K562 (cell line): ENCODE data around the gene EHD2. TPM values are rescaled to one million over a fixed set of nuclear protein-coding genes. Genes with fewer than 3 reads are reported as not detected.

Experiments used
- CHD1 ChIP-seq: fragments of 200-600 bp; sonication (generic); IDR thresholded peaks from one replicate; pipeline ENCODE4 v1.6.1; 2012; ENCODE audit warnings: mild to moderate bottlenecking, moderate library complexity, low read length, inconsistent platforms
- ELF2 ChIP-seq: fragments of 250-450 bp; sonication (Bioruptor Pico); IDR thresholded peaks from 2 replicates; pipeline ENCODE4 v1.5.0; 2021; ENCODE audit warnings: mild to moderate bottlenecking
- FIP1L1 ChIP-seq: fragments of 200-400 bp; formaldehyde crosslinking; IDR thresholded peaks from 2 replicates; pipeline ENCODE4 v1.6.1; 2018; ENCODE audit warnings: mild to moderate bottlenecking, low read depth, low read length; ENCODE audit not compliant: poor library complexity, severe bottlenecking
- HNRNPH1 ChIP-seq: fragments of 200-400 bp; formaldehyde crosslinking; optimal IDR thresholded peaks from 2 replicates; pipeline ENCODE3; 2017; ENCODE audit warnings: low read depth, mild to moderate bottlenecking, low read length, moderate library complexity
- HNRNPK ChIP-seq: fragments of 200-400 bp; formaldehyde crosslinking; IDR thresholded peaks from one replicate; pipeline ENCODE4 v1.6.1; 2018; ENCODE audit warnings: mild to moderate bottlenecking, low read depth, low read length; ENCODE audit not compliant: poor library complexity, severe bottlenecking
- KDM5B ChIP-seq: fragments of 200-600 bp; sonication (generic); IDR thresholded peaks from 2 replicates; pipeline ENCODE4 v1.6.1; 2012; ENCODE audit warnings: low read depth, mild to moderate bottlenecking, moderate library complexity, low read length, control low read depth, inconsistent platforms; ENCODE audit not compliant: insufficient replicate concordance
- MEIS2 ChIP-seq: fragments of 450-650 bp; IDR thresholded peaks from 2 replicates; pipeline ENCODE4 v1.6.1; 2014; ENCODE audit warnings: mild to moderate bottlenecking; ENCODE audit not compliant: partially characterized antibody
- PHB ChIP-seq: fragments of 250-450 bp; sonication (Bioruptor Pico); IDR thresholded peaks from 2 replicates; pipeline ENCODE4 v1.5.0; 2021
- polyA plus RNA-seq, 8 experiments: library from polyadenylated mRNA; depleted of rRNA in 4 of 8; stranded (reverse) in 5 of 8; unstranded in 3 of 8; fragments of >200 nt; fragmentation: Nextera tagmentation in 2 of 8; fragmentation: Illumina TruSeq in 1 of 8; extraction: Ambion mirVana in 2 of 8; extraction: Trizol in 1 of 8; gene quantifications; 2 replicates each; pipeline versions ENCODE4 v1.2.1 to v1.2.3, GENCODE V29; 2011 to 2014; ENCODE audit warnings: inconsistent platforms in 1 of 8, missing spikeins in 1 of 8
- total RNA-seq, 7 experiments: library from RNA; depleted of rRNA in 6 of 7; stranded (reverse); fragments of >200 nt in 6 of 7; fragmentation: Illumina TruSeq in 2 of 7; extraction: Trizol in 2 of 7; gene quantifications; 2 replicates each; pipeline versions ENCODE4 v1.2.1 to v1.2.3, GENCODE V29; 2011 to 2021; ENCODE audit warnings: low replicate concordance in 1 of 7
- TF ChIP-seq, protein P1 (sequence below), 2 experiments: IDR thresholded peaks in 1 of 2; conservative IDR thresholded peaks in 1 of 2; 2 replicates each; pipeline ENCODE4 v1.6.1; 2016; ENCODE audit warnings: low read depth in 2 of 2, mild to moderate bottlenecking in 1 of 2, missing compliant biosample characterization in 1 of 2, missing genetic modification characterization in 1 of 2, moderate library complexity in 1 of 2
- TF ChIP-seq, protein P2 (sequence below), 2 experiments: fragments of 450-650 bp; formaldehyde crosslinking in 1 of 2; IDR thresholded peaks; 2 replicates each; pipeline versions ENCODE4 v1.4.0 to v1.6.1; 2014 to 2020; ENCODE audit warnings: mild to moderate bottlenecking in 2 of 2, borderline replicate concordance in 1 of 2, low read depth in 1 of 2
- TF ChIP-seq, protein P3 (sequence below): fragments of 250-450 bp; sonication (Bioruptor Pico); IDR thresholded peaks from 2 replicates; pipeline ENCODE4 v1.4.0; 2020; ENCODE audit warnings: mild to moderate bottlenecking, moderate library complexity, borderline replicate concordance

EHD2 gene
- total and polyA plus RNA-seq, 9 of the 15 experiments (the other 6 are each of a cell fraction or from before 2014, with no cell fraction given): 1.7 to 32.2 (median 3.0) TPM

DNA sequence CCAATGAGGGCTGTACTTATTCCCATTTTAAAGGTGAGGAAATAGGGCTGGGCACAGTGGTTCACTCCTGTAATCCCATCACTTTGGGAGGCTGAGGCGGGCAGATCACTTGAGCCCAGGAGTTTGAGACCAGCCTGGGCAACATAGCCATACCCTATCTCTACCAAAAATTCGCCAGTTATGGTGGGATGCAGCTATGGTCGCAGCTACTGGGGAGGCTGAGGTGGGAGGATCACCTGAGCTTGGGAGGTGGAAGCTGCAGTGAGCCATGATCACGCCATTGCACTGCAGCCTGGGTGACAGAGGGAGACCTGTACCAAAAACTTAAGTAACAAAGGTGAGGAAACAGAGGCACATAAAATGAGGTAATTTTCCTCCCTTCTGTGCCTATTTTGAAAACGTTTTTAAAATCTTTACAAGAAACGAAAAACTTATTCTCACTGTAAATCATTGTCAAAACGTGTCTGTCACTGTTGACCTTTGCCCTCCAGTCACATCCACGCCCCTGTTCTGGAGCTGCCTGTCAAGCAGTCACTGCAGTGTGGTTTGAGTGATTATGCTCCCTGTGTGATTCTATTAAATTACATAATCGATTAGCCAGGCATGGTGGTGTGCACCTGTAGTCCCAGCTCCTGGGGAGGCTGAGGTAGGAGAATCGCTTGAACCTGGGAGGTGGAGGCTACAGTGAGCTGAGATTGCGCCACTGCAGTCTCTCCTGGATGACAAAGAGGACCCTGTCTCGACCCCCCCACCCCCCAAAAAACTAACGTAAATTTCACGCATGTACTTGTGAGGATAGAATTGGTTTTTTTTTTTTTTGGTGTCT lies 44.6 kb downstream of the EHD2 start (continued):
- TF ChIP-seq, protein P1, sequence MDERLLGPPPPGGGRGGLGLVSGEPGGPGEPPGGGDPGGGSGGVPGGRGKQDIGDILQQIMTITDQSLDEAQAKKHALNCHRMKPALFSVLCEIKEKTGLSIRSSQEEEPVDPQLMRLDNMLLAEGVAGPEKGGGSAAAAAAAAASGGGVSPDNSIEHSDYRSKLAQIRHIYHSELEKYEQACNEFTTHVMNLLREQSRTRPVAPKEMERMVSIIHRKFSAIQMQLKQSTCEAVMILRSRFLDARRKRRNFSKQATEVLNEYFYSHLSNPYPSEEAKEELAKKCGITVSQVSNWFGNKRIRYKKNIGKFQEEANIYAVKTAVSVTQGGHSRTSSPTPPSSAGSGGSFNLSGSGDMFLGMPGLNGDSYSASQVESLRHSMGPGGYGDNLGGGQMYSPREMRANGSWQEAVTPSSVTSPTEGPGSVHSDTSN (CRISPR knock-in tag; IDR thresholded peaks at IDR 0.05; ENCODE audit: low read depth): no peak
- TF ChIP-seq, protein P1 (tag; conservative IDR thresholded peaks at IDR 0.05; ENCODE audit: low read depth): peak; percentile 59; the same call in 1 of the 2 replicates
- no peak for TF ChIP-seq HNRNPH1
- TF ChIP-seq, protein P2, sequence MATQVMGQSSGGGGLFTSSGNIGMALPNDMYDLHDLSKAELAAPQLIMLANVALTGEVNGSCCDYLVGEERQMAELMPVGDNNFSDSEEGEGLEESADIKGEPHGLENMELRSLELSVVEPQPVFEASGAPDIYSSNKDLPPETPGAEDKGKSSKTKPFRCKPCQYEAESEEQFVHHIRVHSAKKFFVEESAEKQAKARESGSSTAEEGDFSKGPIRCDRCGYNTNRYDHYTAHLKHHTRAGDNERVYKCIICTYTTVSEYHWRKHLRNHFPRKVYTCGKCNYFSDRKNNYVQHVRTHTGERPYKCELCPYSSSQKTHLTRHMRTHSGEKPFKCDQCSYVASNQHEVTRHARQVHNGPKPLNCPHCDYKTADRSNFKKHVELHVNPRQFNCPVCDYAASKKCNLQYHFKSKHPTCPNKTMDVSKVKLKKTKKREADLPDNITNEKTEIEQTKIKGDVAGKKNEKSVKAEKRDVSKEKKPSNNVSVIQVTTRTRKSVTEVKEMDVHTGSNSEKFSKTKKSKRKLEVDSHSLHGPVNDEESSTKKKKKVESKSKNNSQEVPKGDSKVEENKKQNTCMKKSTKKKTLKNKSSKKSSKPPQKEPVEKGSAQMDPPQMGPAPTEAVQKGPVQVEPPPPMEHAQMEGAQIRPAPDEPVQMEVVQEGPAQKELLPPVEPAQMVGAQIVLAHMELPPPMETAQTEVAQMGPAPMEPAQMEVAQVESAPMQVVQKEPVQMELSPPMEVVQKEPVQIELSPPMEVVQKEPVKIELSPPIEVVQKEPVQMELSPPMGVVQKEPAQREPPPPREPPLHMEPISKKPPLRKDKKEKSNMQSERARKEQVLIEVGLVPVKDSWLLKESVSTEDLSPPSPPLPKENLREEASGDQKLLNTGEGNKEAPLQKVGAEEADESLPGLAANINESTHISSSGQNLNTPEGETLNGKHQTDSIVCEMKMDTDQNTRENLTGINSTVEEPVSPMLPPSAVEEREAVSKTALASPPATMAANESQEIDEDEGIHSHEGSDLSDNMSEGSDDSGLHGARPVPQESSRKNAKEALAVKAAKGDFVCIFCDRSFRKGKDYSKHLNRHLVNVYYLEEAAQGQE (IDR thresholded peaks at IDR 0.05; ENCODE audit: borderline replicate concordance): no peak
- TF ChIP-seq, protein P2 (CRISPR knock-in tag; IDR thresholded peaks at IDR 0.05; ENCODE audit: low read depth): no peak
- peak; percentile 82 for TF ChIP-seq MEIS2
- TF ChIP-seq ELF2 (CRISPR knock-in tag): no peak
- TF ChIP-seq FIP1L1: no peak
- no peak for TF ChIP-seq HNRNPK
- TF ChIP-seq PHB (CRISPR knock-in tag): no peak
- TF ChIP-seq, protein P3, sequence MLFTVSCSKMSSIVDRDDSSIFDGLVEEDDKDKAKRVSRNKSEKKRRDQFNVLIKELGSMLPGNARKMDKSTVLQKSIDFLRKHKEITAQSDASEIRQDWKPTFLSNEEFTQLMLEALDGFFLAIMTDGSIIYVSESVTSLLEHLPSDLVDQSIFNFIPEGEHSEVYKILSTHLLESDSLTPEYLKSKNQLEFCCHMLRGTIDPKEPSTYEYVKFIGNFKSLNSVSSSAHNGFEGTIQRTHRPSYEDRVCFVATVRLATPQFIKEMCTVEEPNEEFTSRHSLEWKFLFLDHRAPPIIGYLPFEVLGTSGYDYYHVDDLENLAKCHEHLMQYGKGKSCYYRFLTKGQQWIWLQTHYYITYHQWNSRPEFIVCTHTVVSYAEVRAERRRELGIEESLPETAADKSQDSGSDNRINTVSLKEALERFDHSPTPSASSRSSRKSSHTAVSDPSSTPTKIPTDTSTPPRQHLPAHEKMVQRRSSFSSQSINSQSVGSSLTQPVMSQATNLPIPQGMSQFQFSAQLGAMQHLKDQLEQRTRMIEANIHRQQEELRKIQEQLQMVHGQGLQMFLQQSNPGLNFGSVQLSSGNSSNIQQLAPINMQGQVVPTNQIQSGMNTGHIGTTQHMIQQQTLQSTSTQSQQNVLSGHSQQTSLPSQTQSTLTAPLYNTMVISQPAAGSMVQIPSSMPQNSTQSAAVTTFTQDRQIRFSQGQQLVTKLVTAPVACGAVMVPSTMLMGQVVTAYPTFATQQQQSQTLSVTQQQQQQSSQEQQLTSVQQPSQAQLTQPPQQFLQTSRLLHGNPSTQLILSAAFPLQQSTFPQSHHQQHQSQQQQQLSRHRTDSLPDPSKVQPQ: no peak
- TF ChIP-seq CHD1: no peak
- TF ChIP-seq KDM5B: no peak
